CD4-positive, alpha-beta T cell treated with Interleukin-6 for 4 hours (primary cell): ENCODE results near the gene RNF14.
A peak's percentile ranks its signal among the peaks of the same experiment; 100 is the strongest.

Experiments
- DNase-seq: peaks from one replicate; pipeline ENCODE4 v3.0.0-alpha.2; 2020; ENCODE audit warnings: mixed read lengths

Gene RNF14

GRCh38 chr5:141949511-141949910 lies 19.4 kb upstream of the RNF14 start:
- DNase-seq, result no peak

- no peak for DNase-seq
These were observed 18.5 kb upstream of the RNF14 start for GRCh38 chr5:141950207-141951005.

GRCh38 chr5:141951332-141951781 lies 17.5 kb upstream of the RNF14 start:
- DNase-seq, result peak; percentile 26

GRCh38 chr5:141952020-141952419 lies 16.9 kb upstream of the RNF14 start:
- DNase-seq, result no peak

GRCh38 chr5:141954194-141954593 lies 14.7 kb upstream of the RNF14 start:
- no peak for DNase-seq

- no peak for DNase-seq
These were observed 11.4 kb upstream of the RNF14 start for GRCh38 chr5:141957367-141957996.

- peak; percentile 10 for DNase-seq
These were observed 10.8 kb upstream of the RNF14 start, which contains the start of gene PCDH12 for GRCh38 chr5:141958113-141958512. Gene PCDH12 (minus strand): TSS chr5:141958202. CDS start chr5:141957851, 351 bp downstream.

- DNase-seq, result no peak
These were observed 10.2 kb upstream of the RNF14 start for GRCh38 chr5:141958546-141959172.

- peak; percentile 40 for DNase-seq
These were observed 8.9 kb upstream of the RNF14 start for GRCh38 chr5:141960018-141960417.

GRCh38 chr5:141960449-141961323 lies 8.2 kb upstream of the RNF14 start:
- DNase-seq, result peak; percentile 96

- no peak for DNase-seq
These were observed 7.4 kb upstream of the RNF14 start for GRCh38 chr5:141961466-141961865.

- no peak for DNase-seq
These were observed 5.2 kb upstream of the RNF14 start for GRCh38 chr5:141963701-141964100.

GRCh38 chr5:141965071-141965470 lies 3.8 kb upstream of the RNF14 start:
- DNase-seq, result no peak

- no peak for DNase-seq
These were observed 2.5 kb upstream of the RNF14 start for GRCh38 chr5:141966275-141966962.

- no peak for DNase-seq
These were observed 2.0 kb upstream of the RNF14 start for GRCh38 chr5:141966963-141967333.

GRCh38 chr5:141969783-141970771 lies 1.2 kb downstream of the RNF14 start:
- DNase-seq, result no peak

GRCh38 chr5:141973871-141974595 lies 5.1 kb downstream of the RNF14 start:
- no peak for DNase-seq

GRCh38 chr5:141976176-141976575 lies 7.3 kb downstream of the RNF14 start:
- DNase-seq, result no peak

- no peak for DNase-seq
These were observed 9.5 kb downstream of the RNF14 start for GRCh38 chr5:141978389-141978788.

GRCh38 chr5:141982626-141983025 lies 13.7 kb downstream of the RNF14 start:
- DNase-seq, result no peak
